MCF 10A (cell line): Measurements from ENCODE around the gene DDT. TPM values are rescaled to one million over a fixed set of nuclear protein-coding genes. Genes with fewer than 3 reads are reported as not detected.

Experiments used
- BruUV-seq: library from RNA; stranded (reverse); fragments of 400-500 nt; replicated peaks from 2 replicates; lab custom pipeline; 2021; lab: Mats Ljungman, UMichigan
- CTCF ChIA-PET: fragments of 300-600 bp; sonication (Branson Sonifier 250); formaldehyde crosslinking; extraction: SDS; loops from one replicate; lab custom pipeline; 2021; ENCODE audit warnings: antibody characterized with exemption, inconsistent platforms; lab: Yijun Ruan, JAX
- POLR2A ChIA-PET: fragments of 300-600, 350-650 bp; sonication (Branson Sonifier 250); formaldehyde crosslinking; extraction: SDS; loops from one replicate; lab custom pipeline; 2020; ENCODE audit warnings: antibody characterized with exemption, inconsistent platforms; lab: Yijun Ruan, JAX
- DNase-seq: peaks from one replicate; pipeline ENCODE4 v3.0.0-alpha.2; 2018; ENCODE audit not compliant: unreplicated experiment
- H3K27ac Mint-ChIP-seq: one replicate; pipeline ENCODE4 v1.8.0; 2022; ENCODE audit warnings: mild to moderate bottlenecking, low read depth, mixed read lengths; ENCODE audit not compliant: unreplicated experiment
- H3K27me3 Mint-ChIP-seq: one replicate; pipeline ENCODE4 v1.8.0; 2022; ENCODE audit warnings: mixed read lengths; ENCODE audit not compliant: insufficient read depth, unreplicated experiment
- H3K36me3 Mint-ChIP-seq: one replicate; pipeline ENCODE4 v1.8.0; 2022; ENCODE audit warnings: mild to moderate bottlenecking, moderate library complexity, mixed read lengths; ENCODE audit not compliant: insufficient read depth, unreplicated experiment
- H3K4me1 Mint-ChIP-seq: one replicate; pipeline ENCODE4 v1.8.0; 2022; ENCODE audit warnings: mixed read lengths; ENCODE audit not compliant: insufficient read depth, unreplicated experiment
- H3K4me3 Mint-ChIP-seq: one replicate; pipeline ENCODE4 v1.8.0; 2022; ENCODE audit warnings: mild to moderate bottlenecking, moderate library complexity, mixed read lengths; ENCODE audit not compliant: unreplicated experiment
- H3K9me3 Mint-ChIP-seq: one replicate; pipeline ENCODE4 v1.8.0; 2022; ENCODE audit warnings: mixed read lengths; ENCODE audit not compliant: unreplicated experiment
- intact Hi-C: fragments of 100-400 bp; cut with micrococcal nuclease; formaldehyde crosslinking; loops from 2 replicates; pipeline ENCODE4 v1.14.1; 2022
- total RNA-seq: library from RNA; stranded (reverse); gene quantifications from 2 replicates; pipeline ENCODE4 v1.2.3, GENCODE V29; 2022
- TF ChIP-seq, protein P1 (sequence below): fragments of 200-600 bp; IDR thresholded peaks from one replicate; pipeline ENCODE4 v1.8.0; 2022; ENCODE audit warnings: antibody characterized with exemption, mild to moderate bottlenecking; ENCODE audit not compliant: unreplicated experiment

The DDT gene
- total RNA-seq, 1 experiment from 2014 or later: 155 TPM

DNA sequence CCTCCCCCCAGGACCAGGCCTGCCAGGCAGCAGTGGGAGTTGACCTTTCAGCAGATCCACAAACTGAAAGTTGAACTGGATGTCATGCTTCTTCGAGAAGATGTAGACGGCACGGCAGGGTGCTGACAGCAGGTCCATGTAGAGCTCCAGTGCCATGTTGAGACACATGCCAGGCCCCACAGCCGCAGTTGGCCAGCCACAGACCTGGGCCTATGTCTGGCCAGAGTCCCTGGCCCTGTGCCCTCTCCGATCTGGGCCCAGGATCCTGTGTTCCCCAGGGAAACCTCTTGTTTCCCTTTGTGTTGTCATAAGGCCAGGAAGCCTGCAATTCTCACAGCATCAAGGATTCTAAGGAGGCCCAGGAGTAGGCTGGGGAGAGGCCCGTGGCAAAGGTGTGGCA is 31.0 kb upstream of the DDT start, which contains the start of gene GSTT4:
Gene GSTT4, minus strand, starts transcription at position 253 of the 400 bp plus-strand sequence. Its CDS starts 97 bp downstream, at position 156.
- CTCF ChIA-PET: no interaction called here
- Mint-ChIP-seq H3K27ac (no peak within 1 kb of the TSS), H3K4me3 (no peak within 1 kb of the TSS), H3K27me3 (no peaks in the 10 kb centered on the region), H3K4me1 (no peaks in the 10 kb centered on the region), H3K9me3 (no peaks in the 10 kb centered on the region), H3K36me3 (no peaks in the 10 kb centered on the region)
- POLR2A ChIA-PET: no interaction called here
- DNase-seq: no peak
- TF ChIP-seq, protein P1, sequence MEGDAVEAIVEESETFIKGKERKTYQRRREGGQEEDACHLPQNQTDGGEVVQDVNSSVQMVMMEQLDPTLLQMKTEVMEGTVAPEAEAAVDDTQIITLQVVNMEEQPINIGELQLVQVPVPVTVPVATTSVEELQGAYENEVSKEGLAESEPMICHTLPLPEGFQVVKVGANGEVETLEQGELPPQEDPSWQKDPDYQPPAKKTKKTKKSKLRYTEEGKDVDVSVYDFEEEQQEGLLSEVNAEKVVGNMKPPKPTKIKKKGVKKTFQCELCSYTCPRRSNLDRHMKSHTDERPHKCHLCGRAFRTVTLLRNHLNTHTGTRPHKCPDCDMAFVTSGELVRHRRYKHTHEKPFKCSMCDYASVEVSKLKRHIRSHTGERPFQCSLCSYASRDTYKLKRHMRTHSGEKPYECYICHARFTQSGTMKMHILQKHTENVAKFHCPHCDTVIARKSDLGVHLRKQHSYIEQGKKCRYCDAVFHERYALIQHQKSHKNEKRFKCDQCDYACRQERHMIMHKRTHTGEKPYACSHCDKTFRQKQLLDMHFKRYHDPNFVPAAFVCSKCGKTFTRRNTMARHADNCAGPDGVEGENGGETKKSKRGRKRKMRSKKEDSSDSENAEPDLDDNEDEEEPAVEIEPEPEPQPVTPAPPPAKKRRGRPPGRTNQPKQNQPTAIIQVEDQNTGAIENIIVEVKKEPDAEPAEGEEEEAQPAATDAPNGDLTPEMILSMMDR: no peak
- intact Hi-C loops: no loop called here
- BruUV-seq: no TSS peak

DNA sequence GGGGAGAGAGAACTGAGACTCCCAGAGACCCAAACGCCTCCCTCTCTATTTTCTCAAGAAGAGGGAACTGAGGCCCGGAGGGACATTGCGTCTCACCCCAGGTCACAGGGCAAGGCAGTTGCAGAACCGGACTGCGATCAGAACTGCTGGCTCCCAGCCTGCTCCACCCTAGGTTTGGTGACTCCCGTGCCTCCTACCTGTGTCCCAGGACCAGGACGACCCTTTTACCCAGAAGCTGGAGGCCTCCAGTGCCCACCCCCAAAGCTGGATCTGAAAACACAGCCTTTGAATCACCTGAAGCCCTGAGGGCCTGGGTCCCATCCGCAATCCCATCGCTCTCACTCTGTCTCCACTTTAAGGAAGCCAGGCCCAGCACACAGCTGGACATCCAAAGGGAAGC is 29.6 kb upstream of the DDT start:
- Mint-ChIP-seq H3K4me1 (no peaks in the 10 kb centered on the region), H3K27ac (no peak overlapping the region), H3K27me3 (no peaks in the 10 kb centered on the region), H3K4me3 (no peak overlapping the region), H3K36me3 (no peaks in the 10 kb centered on the region), H3K9me3 (no peaks in the 10 kb centered on the region)
- DNase-seq: no peak
- TF ChIP-seq, protein P1: no peak
- ChIA-PET POLR2A (interaction anchor here (0.7 to 1.0 kb wide), 3 partner anchors 11 to 264 kb away, joined by 3 read pairs; no protein-coding TSS in a partner anchor), CTCF (interaction anchor here (1.0 kb wide), 1 partner anchor 103 kb away, joined by 5 read pairs; no protein-coding TSS in a partner anchor)
- no TSS peak for BruUV-seq
- intact Hi-C loops: no loop called here

DNA sequence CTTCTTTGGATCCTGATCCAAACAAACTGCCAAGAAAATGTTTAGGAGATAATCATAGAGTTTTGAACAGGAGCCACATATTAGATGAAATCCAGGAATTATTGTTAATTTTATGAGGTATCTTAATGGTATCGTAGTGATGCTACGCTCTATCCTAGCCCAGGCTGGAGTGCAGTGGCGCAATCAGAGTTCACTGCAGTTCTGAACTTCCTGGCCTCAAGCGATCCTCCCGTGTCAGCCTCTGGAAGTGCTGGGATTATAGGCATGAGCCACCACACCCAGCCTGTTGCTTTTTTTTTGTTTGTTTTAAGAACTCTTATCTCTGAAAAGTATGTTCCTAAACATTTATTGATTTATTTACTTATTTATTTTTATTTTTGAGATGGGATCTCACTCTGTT is 28.6 kb upstream of the DDT start:
- Mint-ChIP-seq H3K4me3 (no peak overlapping the region), H3K9me3 (no peaks in the 10 kb centered on the region), H3K27me3 (no peaks in the 10 kb centered on the region), H3K4me1 (no peaks in the 10 kb centered on the region), H3K27ac (no peak overlapping the region), H3K36me3 (no peaks in the 10 kb centered on the region)
- DNase-seq: peak; percentile 57
- TF ChIP-seq, protein P1: no peak
- intact Hi-C loops: no loop called here
- ChIA-PET CTCF (no interaction called here), POLR2A (no interaction called here)
- BruUV-seq: no TSS peak

DNA sequence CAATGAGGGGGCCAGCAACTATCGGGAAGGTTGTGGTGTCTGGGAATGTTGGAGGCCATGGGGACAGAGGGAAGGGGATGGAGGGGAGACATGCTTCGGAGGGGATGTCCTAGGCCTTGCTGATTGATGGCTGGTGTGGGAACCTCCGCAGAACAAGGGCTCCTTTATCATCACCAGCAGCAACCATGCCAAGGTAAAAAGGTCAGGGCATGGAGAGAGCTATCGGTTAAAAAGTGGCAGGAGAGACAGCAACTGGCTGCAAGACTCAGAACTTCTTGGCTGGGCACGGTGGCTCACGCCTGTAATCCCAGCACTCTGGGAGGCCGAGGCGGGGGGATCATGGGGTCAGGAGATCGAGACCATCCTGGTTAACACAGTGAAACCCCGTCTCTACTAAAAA is 28.0 kb upstream of the DDT start:
- Mint-ChIP-seq H3K9me3 (no peaks in the 10 kb centered on the region), H3K4me1 (no peaks in the 10 kb centered on the region), H3K27ac (no peak overlapping the region), H3K36me3 (no peaks in the 10 kb centered on the region), H3K4me3 (no peak overlapping the region), H3K27me3 (no peaks in the 10 kb centered on the region)
- DNase-seq: no peak
- BruUV-seq: no TSS peak
- CTCF ChIA-PET: no interaction called here
- POLR2A ChIA-PET: no interaction called here
- intact Hi-C loops: no loop called here
- TF ChIP-seq, protein P1: no peak
